ENCODE measurements around the gene PPP1R13L. TPM values are rescaled to one million over a fixed set of nuclear protein-coding genes. Genes with fewer than 3 reads are reported as not detected.
"Not testable (repeated sequence)": the region's sequence is repeated elsewhere in the genome, so short reads cannot be mapped to it uniquely, and the experiment has no call there.

PPP1R13L gene
- total RNA-seq, 1 donor = 6.9 TPM

GRCh38 chr19:45414468-45414867 is 9.6 kb upstream of the PPP1R13L start:
- Histone ChIP-seq H4K20me1 (ENCODE audit: insufficient read depth, low read length) (no peaks in the 10 kb centered on the region), H3K9me3 (ENCODE audit: low read depth, low read length) (no peaks in the 10 kb centered on the region), H3K4me3 (ENCODE audit: insufficient read depth, low read length) (no peak overlapping the region), H2AFZ (ENCODE audit: low read length) (no peak overlapping the region), H3K27me3 (ENCODE audit: insufficient read depth, low read length) (no peaks in the 10 kb centered on the region), H3K79me2 (ENCODE audit: insufficient read depth, low read length) (peaks cover 17% of the 10 kb centered on the region), H3K4me2 (ENCODE audit: insufficient read depth, low read length) (no peak overlapping the region), H3K36me3 (ENCODE audit: insufficient read depth, low read length) (peaks cover 59% of the 10 kb centered on the region), H3K27ac (ENCODE audit: low read depth, low read length) (no peak overlapping the region), H3K4me1 (ENCODE audit: insufficient read depth, low read length) (no peaks in the 10 kb centered on the region)
- no peak for DNase-seq (ENCODE audit: insufficient read length, low spot score, missing footprints)
- TF ChIP-seq, protein P1, sequence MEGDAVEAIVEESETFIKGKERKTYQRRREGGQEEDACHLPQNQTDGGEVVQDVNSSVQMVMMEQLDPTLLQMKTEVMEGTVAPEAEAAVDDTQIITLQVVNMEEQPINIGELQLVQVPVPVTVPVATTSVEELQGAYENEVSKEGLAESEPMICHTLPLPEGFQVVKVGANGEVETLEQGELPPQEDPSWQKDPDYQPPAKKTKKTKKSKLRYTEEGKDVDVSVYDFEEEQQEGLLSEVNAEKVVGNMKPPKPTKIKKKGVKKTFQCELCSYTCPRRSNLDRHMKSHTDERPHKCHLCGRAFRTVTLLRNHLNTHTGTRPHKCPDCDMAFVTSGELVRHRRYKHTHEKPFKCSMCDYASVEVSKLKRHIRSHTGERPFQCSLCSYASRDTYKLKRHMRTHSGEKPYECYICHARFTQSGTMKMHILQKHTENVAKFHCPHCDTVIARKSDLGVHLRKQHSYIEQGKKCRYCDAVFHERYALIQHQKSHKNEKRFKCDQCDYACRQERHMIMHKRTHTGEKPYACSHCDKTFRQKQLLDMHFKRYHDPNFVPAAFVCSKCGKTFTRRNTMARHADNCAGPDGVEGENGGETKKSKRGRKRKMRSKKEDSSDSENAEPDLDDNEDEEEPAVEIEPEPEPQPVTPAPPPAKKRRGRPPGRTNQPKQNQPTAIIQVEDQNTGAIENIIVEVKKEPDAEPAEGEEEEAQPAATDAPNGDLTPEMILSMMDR (IDR thresholded peaks at IDR 0.05; ENCODE audit: extremely low read depth, low read depth, low read length) = no peak

- Histone ChIP-seq H4K20me1 (ENCODE audit: insufficient read depth, low read length) (no peaks in the 10 kb centered on the region), H2AFZ (ENCODE audit: low read length) (no peak overlapping the region), H3K27ac (ENCODE audit: low read depth, low read length) (no peak overlapping the region), H3K4me2 (ENCODE audit: insufficient read depth, low read length) (no peak overlapping the region), H3K4me3 (ENCODE audit: insufficient read depth, low read length) (no peak overlapping the region), H3K36me3 (ENCODE audit: insufficient read depth, low read length) (peaks cover 55% of the 10 kb centered on the region), H3K27me3 (ENCODE audit: insufficient read depth, low read length) (no peaks in the 10 kb centered on the region), H3K4me1 (ENCODE audit: insufficient read depth, low read length) (no peaks in the 10 kb centered on the region), H3K9me3 (ENCODE audit: low read depth, low read length) (no peaks in the 10 kb centered on the region), H3K79me2 (ENCODE audit: insufficient read depth, low read length) (peaks cover 10% of the 10 kb centered on the region)
- TF ChIP-seq, protein P1 (IDR thresholded peaks at IDR 0.05; ENCODE audit: extremely low read depth, low read depth, low read length) = no peak
- no peak for DNase-seq (ENCODE audit: insufficient read length, low spot score, missing footprints)
These were observed 8.6 kb upstream of the PPP1R13L start for GRCh38 chr19:45413497-45413896.

DNA sequence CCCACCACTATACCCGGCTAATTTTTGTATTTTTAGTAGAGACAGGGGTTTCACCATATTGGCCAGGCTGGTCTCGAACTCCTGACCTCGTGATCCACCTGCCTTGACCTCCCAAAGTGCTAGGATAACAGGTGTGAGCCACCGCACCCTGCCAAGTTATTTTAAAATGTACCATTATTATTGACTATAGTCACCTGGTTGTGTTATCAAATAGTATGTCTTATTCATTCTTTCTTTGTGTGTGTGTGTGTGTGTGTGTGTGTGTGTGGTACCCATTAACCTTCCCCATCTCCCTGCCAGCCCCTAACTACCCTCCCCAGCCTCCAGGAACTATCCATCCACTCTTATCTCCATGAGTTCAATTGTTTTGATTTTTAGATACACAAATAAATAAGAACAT is 5.5 kb upstream of the PPP1R13L start:
- not testable (repeated sequence) for H3K9me3 ChIP-seq (ENCODE audit: low read depth, low read length); DNase-seq (ENCODE audit: insufficient read length, low spot score, missing footprints); H2AFZ ChIP-seq (ENCODE audit: low read length); H4K20me1 ChIP-seq (ENCODE audit: insufficient read depth, low read length); H3K4me1 ChIP-seq (ENCODE audit: insufficient read depth, low read length); H3K4me3 ChIP-seq (ENCODE audit: insufficient read depth, low read length); H3K27me3 ChIP-seq (ENCODE audit: insufficient read depth, low read length); H3K27ac ChIP-seq (ENCODE audit: low read depth, low read length); H3K4me2 ChIP-seq (ENCODE audit: insufficient read depth, low read length)
- Histone ChIP-seq H3K36me3 (ENCODE audit: insufficient read depth, low read length) (peaks cover 42% of the 10 kb centered on the region), H3K79me2 (ENCODE audit: insufficient read depth, low read length) (peaks cover 16% of the 10 kb centered on the region)

DNA sequence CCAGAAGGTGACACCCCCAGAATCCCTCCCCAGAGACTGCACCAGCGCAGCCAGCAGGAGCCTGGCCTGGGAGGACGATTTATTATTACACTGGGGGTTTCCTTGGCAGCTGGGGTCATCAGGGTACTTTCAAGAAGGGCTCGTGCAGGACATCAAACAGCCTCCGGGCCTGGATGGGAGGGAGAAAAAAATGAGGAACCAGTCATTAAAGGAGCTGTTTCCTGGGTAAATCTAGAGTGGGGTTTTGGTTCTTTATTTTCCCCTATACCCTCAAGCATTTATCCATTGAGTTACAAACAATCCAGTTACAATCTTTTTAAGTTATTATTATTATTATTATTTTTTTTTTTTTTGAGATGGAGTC is 4.7 kb upstream of the PPP1R13L start:
- Histone ChIP-seq H3K4me2 (ENCODE audit: insufficient read depth, low read length) (no peak overlapping the region), H4K20me1 (ENCODE audit: insufficient read depth, low read length) (no peaks in the 10 kb centered on the region), H3K36me3 (ENCODE audit: insufficient read depth, low read length) (peaks cover 38% of the 10 kb centered on the region), H3K27me3 (ENCODE audit: insufficient read depth, low read length) (no peaks in the 10 kb centered on the region), H2AFZ (ENCODE audit: low read length) (no peak overlapping the region), H3K4me3 (ENCODE audit: insufficient read depth, low read length) (no peak overlapping the region), H3K4me1 (ENCODE audit: insufficient read depth, low read length) (peaks cover 7% of the 10 kb centered on the region), H3K79me2 (ENCODE audit: insufficient read depth, low read length) (peaks cover 16% of the 10 kb centered on the region), H3K27ac (ENCODE audit: low read depth, low read length) (no peak overlapping the region), H3K9me3 (ENCODE audit: low read depth, low read length) (no peaks in the 10 kb centered on the region)
- DNase-seq (ENCODE audit: insufficient read length, low spot score, missing footprints) = no peak
- TF ChIP-seq, protein P1 (IDR thresholded peaks at IDR 0.05; ENCODE audit: extremely low read depth, low read depth, low read length) = no peak
